HepG2 (cell line): ENCODE measurements around the gene CPT1C. TPM values are rescaled to one million over a fixed set of nuclear protein-coding genes. Genes with fewer than 3 reads are reported as not detected.

ENCODE experiments used
- ADNP ChIP-seq: sonication (generic); formaldehyde crosslinking; IDR thresholded peaks from 2 replicates; pipeline ENCODE4 v1.4.0; 2020; ENCODE audit warnings: missing genetic modification reagents
- BRD4 ChIP-seq: sonication (generic); formaldehyde crosslinking; IDR thresholded peaks from 2 replicates; pipeline ENCODE4 v1.4.0; 2020; ENCODE audit warnings: missing genetic modification reagents
- EEA1 ChIP-seq: sonication (generic); formaldehyde crosslinking; IDR thresholded peaks from 2 replicates; pipeline ENCODE4 v1.5.1; 2020; ENCODE audit warnings: mild to moderate bottlenecking, missing genetic modification reagents, borderline replicate concordance
- EHMT2 ChIP-seq: fragments of 200-600 bp; sonication (generic); IDR thresholded peaks from 2 replicates; pipeline ENCODE4 v1.7.0; 2017; ENCODE audit warnings: antibody characterized with exemption, low read depth, low read length, borderline replicate concordance
- GATAD2A ChIP-seq: IDR thresholded peaks from 2 replicates; pipeline ENCODE4 v1.6.1; 2016
- HINFP ChIP-seq: sonication (generic); formaldehyde crosslinking; IDR thresholded peaks from 2 replicates; pipeline ENCODE4 v1.4.0; 2020; ENCODE audit warnings: low read depth, mild to moderate bottlenecking, missing genetic modification reagents
- HNRNPK ChIP-seq: fragments of 200-400 bp; formaldehyde crosslinking; IDR thresholded peaks from 2 replicates; pipeline ENCODE4 v1.6.1; 2018; ENCODE audit warnings: low read length, low read depth, moderate library complexity, mild to moderate bottlenecking; ENCODE audit not compliant: poor library complexity, severe bottlenecking
- HOXA3 ChIP-seq: sonication (generic); formaldehyde crosslinking; IDR thresholded peaks from 2 replicates; pipeline ENCODE4 v1.5.0; 2020; ENCODE audit warnings: missing genetic modification reagents
- MIER3 ChIP-seq: IDR thresholded peaks from 2 replicates; pipeline ENCODE4 v1.6.1; 2016; ENCODE audit warnings: missing compliant biosample characterization, borderline replicate concordance
- MLLT10 ChIP-seq: sonication (generic); formaldehyde crosslinking; IDR thresholded peaks from 2 replicates; pipeline ENCODE4 v1.4.0; 2020; ENCODE audit warnings: missing genetic modification reagents
- NFE2L2 ChIP-seq: fragments of 150-350 bp; IDR thresholded peaks from 2 replicates; pipeline ENCODE4 v1.6.1; 2014; ENCODE audit warnings: low read length
- NR2F1 ChIP-seq, 2 experiments: fragments of 450-650 bp in 1 of 2; formaldehyde crosslinking in 1 of 2; IDR thresholded peaks; 2 replicates each; pipeline versions ENCODE4 v1.5.0 to v1.6.1; 2016 to 2020; ENCODE audit warnings: mild to moderate bottlenecking in 1 of 2, missing compliant biosample characterization in 1 of 2, missing genetic modification reagents in 1 of 2, moderate library complexity in 1 of 2
- NR2F6 ChIP-seq, 2 experiments: IDR thresholded peaks; 2 replicates each; pipeline ENCODE4 v1.6.1; 2016; ENCODE audit warnings: antibody characterized with exemption in 1 of 2, mild to moderate bottlenecking in 1 of 2
- PHF20 ChIP-seq: sonication (generic); formaldehyde crosslinking; IDR thresholded peaks from 2 replicates; pipeline ENCODE4 v1.5.0; 2020; ENCODE audit warnings: mild to moderate bottlenecking, missing genetic modification reagents
- POLR2AphosphoS5 ChIP-seq: IDR thresholded peaks from 2 replicates; pipeline ENCODE4 v1.6.1; 2012; ENCODE audit warnings: low read depth, low read length
- SRSF4 ChIP-seq: fragments of 200-400 bp; formaldehyde crosslinking; IDR thresholded peaks from one replicate; pipeline ENCODE4 v1.6.1; 2018; ENCODE audit warnings: mild to moderate bottlenecking, low read depth, low read length, moderate library complexity; ENCODE audit not compliant: poor library complexity, severe bottlenecking
- TGIF2 ChIP-seq: IDR thresholded peaks from 2 replicates; pipeline ENCODE4 v1.6.1; 2016; ENCODE audit warnings: control low read depth, missing compliant biosample characterization
- TP53 ChIP-seq: sonication (generic); formaldehyde crosslinking; conservative IDR thresholded peaks from 2 replicates; pipeline ENCODE4 v1.4.0; 2020; ENCODE audit warnings: missing genetic modification reagents
- YEATS4 ChIP-seq: sonication (generic); formaldehyde crosslinking; IDR thresholded peaks from 2 replicates; pipeline ENCODE4 v1.4.0; 2020; ENCODE audit warnings: missing genetic modification reagents, borderline replicate concordance
- ZC3H13 ChIP-seq: sonication (generic); formaldehyde crosslinking; IDR thresholded peaks from 2 replicates; pipeline ENCODE4 v1.8.1; 2023; ENCODE audit warnings: mild to moderate bottlenecking, missing genetic modification reagents, moderate library complexity
- ZMYM4 ChIP-seq: sonication (generic); formaldehyde crosslinking; IDR thresholded peaks from 2 replicates; pipeline ENCODE4 v1.8.1; 2023; ENCODE audit warnings: mild to moderate bottlenecking, missing genetic modification reagents
- ZNF224 ChIP-seq: sonication (generic); formaldehyde crosslinking; IDR thresholded peaks from 2 replicates; pipeline ENCODE4 v1.5.0; 2020; ENCODE audit warnings: mild to moderate bottlenecking, missing genetic modification reagents
- ZNF230 ChIP-seq: sonication (generic); formaldehyde crosslinking; IDR thresholded peaks from 2 replicates; pipeline ENCODE4 v1.4.0; 2020; ENCODE audit warnings: mild to moderate bottlenecking, missing genetic modification reagents
- ZNF350 ChIP-seq: sonication (generic); formaldehyde crosslinking; IDR thresholded peaks from 2 replicates; pipeline ENCODE4 v1.4.0; 2020; ENCODE audit warnings: mild to moderate bottlenecking, low read depth, missing genetic modification reagents, borderline replicate concordance
- ZNF589 ChIP-seq: sonication (generic); formaldehyde crosslinking; conservative IDR thresholded peaks from 2 replicates; pipeline ENCODE4 v1.8.0; 2022; ENCODE audit warnings: mild to moderate bottlenecking, moderate library complexity, missing genetic modification reagents
- ZNF629 ChIP-seq: sonication (generic); formaldehyde crosslinking; conservative IDR thresholded peaks from 2 replicates; pipeline ENCODE4 v1.5.0; 2020; ENCODE audit warnings: missing genetic modification reagents
- ZNF713 ChIP-seq: sonication (generic); formaldehyde crosslinking; IDR thresholded peaks from 2 replicates; pipeline ENCODE4 v1.4.0; 2020; ENCODE audit warnings: mild to moderate bottlenecking, missing genetic modification reagents
- ZNF781 ChIP-seq: sonication (generic); formaldehyde crosslinking; IDR thresholded peaks from 2 replicates; pipeline ENCODE4 v1.5.1; 2020; ENCODE audit warnings: borderline replicate concordance, mild to moderate bottlenecking, missing genetic modification reagents; ENCODE audit errors: not compliant biosample characterization
- ZSCAN25 ChIP-seq: sonication (generic); formaldehyde crosslinking; IDR thresholded peaks from 2 replicates; pipeline ENCODE4 v1.8.0; 2022; ENCODE audit warnings: mild to moderate bottlenecking, missing genetic modification reagents
- ZSCAN29 ChIP-seq: sonication (generic); formaldehyde crosslinking; conservative IDR thresholded peaks from 2 replicates; pipeline ENCODE4 v1.4.0; 2020; ENCODE audit warnings: mild to moderate bottlenecking, missing genetic modification reagents
- ZSCAN9 ChIP-seq: IDR thresholded peaks from 2 replicates; pipeline ENCODE4 v1.6.1; 2016; ENCODE audit warnings: borderline replicate concordance
- polyA plus RNA-seq, 8 experiments: library from polyadenylated mRNA; depleted of rRNA in 3 of 8; stranded (reverse) in 7 of 8; unstranded in 1 of 8; fragments of >200 nt; fragmentation: Illumina TruSeq in 4 of 8; extraction: Trizol in 4 of 8; gene quantifications; 2 replicates each; pipeline versions ENCODE4 v1.2.1 to v1.2.3, GENCODE V29; 2011 to 2016; ENCODE audit warnings: low read depth in 4 of 8, missing spikeins in 1 of 8, mixed read lengths in 1 of 8; ENCODE audit not compliant: insufficient read depth in 1 of 8
- total RNA-seq, 5 experiments: library from RNA; depleted of rRNA; stranded (reverse); fragments of >200 nt; fragmentation: Illumina TruSeq; extraction: Trizol; gene quantifications; 2 replicates each; pipeline ENCODE4 v1.2.3, GENCODE V29; 2016; ENCODE audit warnings: low read depth in 1 of 5

Gene CPT1C
- total and polyA plus RNA-seq, 2 of the 13 experiments (the other 11 are each of a cell fraction or from before 2014, with no cell fraction given): 0.18 TPM; not detected in 1

- TF ChIP-seq PHF20 (CRISPR knock-in tag) (peak; percentile 72), EHMT2 (no peak), ZNF350 (CRISPR knock-in tag) (peak; percentile 40; the same call in 1 of the 2 replicates), TGIF2 (CRISPR knock-in tag) (no peak), HINFP (no peak), ZSCAN9 (CRISPR knock-in tag) (no peak), NFE2L2 (no peak), MLLT10 (CRISPR knock-in tag) (no peak), HNRNPK (peak; percentile 80), ADNP (CRISPR knock-in tag) (no peak), MIER3 (CRISPR knock-in tag) (no peak), TP53 (CRISPR knock-in tag) (no peak), GATAD2A (CRISPR knock-in tag) (no peak; the same call in 1 of the 2 replicates), EEA1 (CRISPR knock-in tag) (no peak), ZNF629 (CRISPR knock-in tag) (no peak), ZSCAN25 (CRISPR knock-in tag) (no peak), ZNF230 (CRISPR knock-in tag) (peak; percentile 23; the same call in 1 of the 2 replicates), HOXA3 (CRISPR knock-in tag) (peak; percentile 50; the same call in 1 of the 2 replicates), ZNF224 (CRISPR knock-in tag) (peak; percentile 42; the same call in 1 of the 2 replicates), ZNF781 (no peak), YEATS4 (CRISPR knock-in tag) (0 out of 2 replicates have a peak, but pooled peaks have one; percentile 28), ZC3H13 (no peak), ZNF713 (no peak), POLR2AphosphoS5 (peak; percentile 76), ZNF589 (CRISPR knock-in tag) (no peak), NR2F6 (IDR thresholded peaks at IDR 0.05) (no peak), NR2F6 (CRISPR knock-in tag; IDR thresholded peaks at IDR 0.05) (no peak), ZSCAN29 (CRISPR knock-in tag) (no peak; the same call in 1 of the 2 replicates), BRD4 (CRISPR knock-in tag) (no peak), ZMYM4 (0 out of 2 replicates have a peak, but pooled peaks have one; percentile 22), NR2F1 (CRISPR knock-in tag; IDR thresholded peaks at IDR 0.05) (no peak), SRSF4 (no peak)
Measured at GRCh38 chr19:49665351-49666119, 25.4 kb upstream of the CPT1C start, which contains the start of the genes BCL2L12 and IRF3 (continued).
